ENCODE measurements around the gene TBC1D19. TPM values are rescaled to one million over a fixed set of nuclear protein-coding genes. Genes with fewer than 3 reads are reported as not detected.

Gene TBC1D19
- total RNA-seq, 2 donors from 2014 or later: 3.4 to 4.0 TPM

DNA sequence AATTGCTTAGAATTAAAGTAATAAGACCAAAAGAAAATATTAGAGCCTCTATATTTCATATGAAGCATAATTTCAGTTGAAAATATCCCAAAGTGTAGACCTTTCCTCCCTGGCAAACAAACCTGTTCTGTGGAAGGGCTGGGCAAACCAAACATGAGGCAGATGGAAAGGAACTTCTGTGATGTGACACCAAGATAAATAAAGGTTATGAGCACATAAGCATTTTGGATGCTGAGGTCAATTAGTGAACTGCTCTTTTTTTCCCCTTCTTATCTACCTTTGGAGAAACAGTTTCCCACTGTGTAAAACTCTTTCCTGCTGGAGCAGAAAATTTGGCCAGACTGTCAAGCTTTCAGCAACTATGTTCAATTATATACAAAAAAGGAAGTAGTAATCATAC lies 167.1 kb downstream of the TBC1D19 start:
- Mint-ChIP-seq H3K4me3 (no peak overlapping the region), H3K36me3 (ENCODE audit: low read depth) (peaks cover 56% of the 10 kb centered on the region), H3K27ac (no peak overlapping the region), H3K9me3 (no peaks in the 10 kb centered on the region), H3K27me3 (no peaks in the 10 kb centered on the region), H3K4me1 (peaks cover 8% of the 10 kb centered on the region)
- no peak for ATAC-seq (replicated peaks)

GRCh38 chr4:26751838-26752237 lies 168.0 kb downstream of the TBC1D19 start:
- Mint-ChIP-seq H3K27me3 (no peaks in the 10 kb centered on the region), H3K4me3 (no peak overlapping the region), H3K27ac (no peak overlapping the region), H3K9me3 (no peaks in the 10 kb centered on the region), H3K36me3 (ENCODE audit: low read depth) (peaks cover 52% of the 10 kb centered on the region), H3K4me1 (peaks cover 2% of the 10 kb centered on the region)
- ATAC-seq (replicated peaks): peak; percentile 91

DNA sequence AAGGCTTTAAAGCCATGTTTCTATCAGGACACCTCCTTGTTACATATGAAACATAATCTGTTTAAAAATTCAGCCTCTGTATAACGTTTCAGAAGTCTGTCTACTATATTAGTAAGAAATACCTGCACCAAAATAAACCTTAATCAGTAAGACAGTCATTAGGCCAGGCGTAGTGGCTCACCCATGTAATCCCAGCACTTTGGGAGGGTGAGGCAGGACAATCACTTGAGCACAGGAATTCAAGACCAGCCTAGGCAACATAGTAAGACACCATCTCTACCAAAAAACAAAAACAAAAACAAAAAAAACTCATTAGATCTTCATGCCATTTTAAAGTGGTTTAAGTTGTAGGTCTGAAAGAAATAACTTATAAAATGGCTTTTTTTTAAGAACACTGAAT lies 169.3 kb downstream of the TBC1D19 start:
- ATAC-seq (replicated peaks): no peak
- no peak overlapping the region for H3K27ac Mint-ChIP-seq
- no peaks in the 10 kb centered on the region for H3K9me3 Mint-ChIP-seq
- no peak overlapping the region for H3K4me3 Mint-ChIP-seq
- H3K27me3 Mint-ChIP-seq: no peaks in the 10 kb centered on the region
- no peaks in the 10 kb centered on the region for H3K4me1 Mint-ChIP-seq
- peaks cover 53% of the 10 kb centered on the region for H3K36me3 Mint-ChIP-seq (ENCODE audit: low read depth)

- Mint-ChIP-seq H3K9me3 (no peaks in the 10 kb centered on the region), H3K36me3 (ENCODE audit: low read depth) (peaks cover 51% of the 10 kb centered on the region), H3K4me3 (no peak overlapping the region), H3K27me3 (no peaks in the 10 kb centered on the region), H3K4me1 (no peaks in the 10 kb centered on the region), H3K27ac (no peak overlapping the region)
- no peak for ATAC-seq (replicated peaks)
Observed at GRCh38 chr4:26753617-26754016, 169.7 kb downstream of the TBC1D19 start.

DNA sequence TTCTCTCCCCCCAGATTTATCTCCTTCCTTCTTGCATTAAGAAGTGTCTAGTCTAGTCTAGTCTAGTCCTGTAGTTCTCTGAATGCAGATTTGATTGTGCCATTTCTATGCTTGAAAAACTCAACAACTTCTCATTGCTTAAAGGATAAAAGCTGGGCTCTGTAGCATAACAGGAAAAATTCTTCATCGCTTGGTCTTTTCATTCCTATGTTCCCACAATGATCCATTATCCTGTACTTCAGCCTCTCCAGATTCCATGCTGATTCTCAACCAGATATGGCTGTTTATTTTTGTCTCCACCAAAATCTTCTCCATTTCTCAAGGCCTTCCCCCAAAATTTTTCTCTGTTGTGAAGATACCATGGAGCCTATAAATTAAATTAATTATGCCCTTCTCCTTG lies 173.9 kb downstream of the TBC1D19 start:
- Mint-ChIP-seq H3K4me3 (no peak overlapping the region), H3K9me3 (no peaks in the 10 kb centered on the region), H3K36me3 (ENCODE audit: low read depth) (peaks cover 19% of the 10 kb centered on the region), H3K4me1 (no peaks in the 10 kb centered on the region), H3K27me3 (no peaks in the 10 kb centered on the region), H3K27ac (no peak overlapping the region)
- ATAC-seq (replicated peaks): no peak

- Mint-ChIP-seq H3K27me3 (no peaks in the 10 kb centered on the region), H3K27ac (no peak overlapping the region)
Observed at GRCh38 chr4:26758899-26759298, 175.0 kb downstream of the TBC1D19 start.

GRCh38 chr4:26762650-26763049 lies 178.8 kb downstream of the TBC1D19 start:
- no peak overlapping the region for H3K4me3 Mint-ChIP-seq
- H3K27me3 Mint-ChIP-seq: no peaks in the 10 kb centered on the region
- H3K36me3 Mint-ChIP-seq (ENCODE audit: low read depth): peaks cover 11% of the 10 kb centered on the region
- H3K4me1 Mint-ChIP-seq: no peaks in the 10 kb centered on the region
- no peaks in the 10 kb centered on the region for H3K9me3 Mint-ChIP-seq
- peak; percentile 32 for ATAC-seq (replicated peaks)
- no peak overlapping the region for H3K27ac Mint-ChIP-seq

More at GRCh38 chr4:26758899-26759298, 175.0 kb downstream of the TBC1D19 start:
- H3K4me3 Mint-ChIP-seq: no peak overlapping the region
- H3K9me3 Mint-ChIP-seq: no peaks in the 10 kb centered on the region
- H3K36me3 Mint-ChIP-seq (ENCODE audit: low read depth): peaks cover 11% of the 10 kb centered on the region
- no peak for ATAC-seq (replicated peaks)
- no peaks in the 10 kb centered on the region for H3K4me1 Mint-ChIP-seq

GRCh38 chr4:26763063-26763462 lies 179.2 kb downstream of the TBC1D19 start:
- no peak overlapping the region for H3K27ac Mint-ChIP-seq
- no peaks in the 10 kb centered on the region for H3K4me1 Mint-ChIP-seq
- peaks cover 8% of the 10 kb centered on the region for H3K36me3 Mint-ChIP-seq (ENCODE audit: low read depth)
- H3K9me3 Mint-ChIP-seq: no peaks in the 10 kb centered on the region
- H3K27me3 Mint-ChIP-seq: no peaks in the 10 kb centered on the region
- no peak for ATAC-seq (replicated peaks)
- H3K4me3 Mint-ChIP-seq: no peak overlapping the region

DNA sequence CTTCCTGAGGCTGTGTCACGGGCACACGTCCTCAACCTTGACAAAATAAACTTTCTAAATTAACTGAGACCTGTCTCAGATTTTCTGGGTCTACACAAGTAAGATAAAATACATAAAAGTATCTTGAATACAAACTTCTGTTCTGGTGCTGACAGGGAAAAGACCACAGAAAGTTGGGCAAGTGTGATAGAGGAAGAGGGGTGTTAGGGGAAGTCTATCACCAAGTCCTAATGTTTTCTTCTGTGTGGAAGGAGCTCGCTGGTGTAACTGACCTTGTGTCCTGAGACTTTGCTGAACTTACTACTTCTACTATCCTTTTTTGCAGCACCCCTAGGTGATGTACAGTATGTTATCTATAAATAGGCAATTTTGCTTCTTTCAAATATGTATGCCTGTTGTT lies 179.8 kb downstream of the TBC1D19 start:
- Mint-ChIP-seq H3K36me3 (ENCODE audit: low read depth) (peaks cover 5% of the 10 kb centered on the region), H3K4me1 (no peaks in the 10 kb centered on the region), H3K9me3 (no peaks in the 10 kb centered on the region), H3K4me3 (no peak overlapping the region), H3K27me3 (no peaks in the 10 kb centered on the region), H3K27ac (no peak overlapping the region)
- no peak for ATAC-seq (replicated peaks)

DNA sequence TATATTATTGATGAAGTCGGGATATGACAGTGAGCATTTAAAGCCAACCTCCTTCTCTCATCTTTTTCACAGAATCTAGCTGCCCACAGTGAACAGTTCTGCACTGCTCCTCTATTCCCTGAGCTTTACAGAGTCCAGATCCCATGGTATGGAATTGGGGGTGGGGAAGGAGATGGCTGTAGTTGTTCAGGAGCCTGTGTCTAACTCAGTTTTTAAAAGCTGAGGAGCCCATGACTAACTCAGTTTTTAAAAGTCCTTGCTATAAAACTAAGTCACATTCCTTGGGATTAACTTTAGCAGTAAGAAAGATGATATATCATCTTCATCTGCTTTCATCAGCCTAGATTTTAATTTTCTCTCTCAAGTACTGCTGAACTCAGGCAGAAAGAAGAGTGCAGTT lies 180.3 kb downstream of the TBC1D19 start:
- H3K27ac Mint-ChIP-seq: no peak overlapping the region
- no peaks in the 10 kb centered on the region for H3K27me3 Mint-ChIP-seq
- peaks cover 5% of the 10 kb centered on the region for H3K36me3 Mint-ChIP-seq (ENCODE audit: low read depth)
- ATAC-seq (replicated peaks): no peak
- H3K4me3 Mint-ChIP-seq: no peak overlapping the region
- no peaks in the 10 kb centered on the region for H3K4me1 Mint-ChIP-seq
- no peaks in the 10 kb centered on the region for H3K9me3 Mint-ChIP-seq

DNA sequence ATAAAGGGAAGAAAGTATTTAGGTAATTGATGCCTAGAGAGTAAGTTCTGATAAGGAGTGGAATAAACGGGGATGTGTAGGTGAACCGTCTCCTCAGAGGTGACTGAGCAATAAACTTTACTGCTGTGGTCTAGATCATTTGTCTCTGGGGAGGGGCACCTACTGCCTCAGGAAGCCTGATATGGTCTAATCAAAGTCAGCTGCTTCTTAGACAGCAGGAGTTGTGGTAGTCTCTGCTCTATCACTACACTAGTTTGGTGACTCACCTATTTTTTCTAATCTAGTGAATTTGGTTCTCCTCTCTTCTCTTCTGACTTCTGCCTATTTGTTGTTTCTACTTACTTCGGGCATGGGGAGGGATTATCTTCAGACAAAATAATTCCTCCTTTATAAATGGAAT lies 181.6 kb downstream of the TBC1D19 start:
- Mint-ChIP-seq H3K36me3 (ENCODE audit: low read depth) (peaks cover 13% of the 10 kb centered on the region), H3K4me3 (no peak overlapping the region), H3K27me3 (no peaks in the 10 kb centered on the region), H3K4me1 (no peaks in the 10 kb centered on the region), H3K27ac (no peak overlapping the region), H3K9me3 (no peaks in the 10 kb centered on the region)
- no peak for ATAC-seq (replicated peaks)

GRCh38 chr4:26766141-26766540 lies 182.3 kb downstream of the TBC1D19 start:
- no peak for ATAC-seq (replicated peaks)
- Mint-ChIP-seq H3K27ac (no peak overlapping the region), H3K27me3 (no peaks in the 10 kb centered on the region), H3K9me3 (no peaks in the 10 kb centered on the region), H3K36me3 (ENCODE audit: low read depth) (peaks cover 13% of the 10 kb centered on the region), H3K4me3 (no peak overlapping the region), H3K4me1 (no peaks in the 10 kb centered on the region)

DNA sequence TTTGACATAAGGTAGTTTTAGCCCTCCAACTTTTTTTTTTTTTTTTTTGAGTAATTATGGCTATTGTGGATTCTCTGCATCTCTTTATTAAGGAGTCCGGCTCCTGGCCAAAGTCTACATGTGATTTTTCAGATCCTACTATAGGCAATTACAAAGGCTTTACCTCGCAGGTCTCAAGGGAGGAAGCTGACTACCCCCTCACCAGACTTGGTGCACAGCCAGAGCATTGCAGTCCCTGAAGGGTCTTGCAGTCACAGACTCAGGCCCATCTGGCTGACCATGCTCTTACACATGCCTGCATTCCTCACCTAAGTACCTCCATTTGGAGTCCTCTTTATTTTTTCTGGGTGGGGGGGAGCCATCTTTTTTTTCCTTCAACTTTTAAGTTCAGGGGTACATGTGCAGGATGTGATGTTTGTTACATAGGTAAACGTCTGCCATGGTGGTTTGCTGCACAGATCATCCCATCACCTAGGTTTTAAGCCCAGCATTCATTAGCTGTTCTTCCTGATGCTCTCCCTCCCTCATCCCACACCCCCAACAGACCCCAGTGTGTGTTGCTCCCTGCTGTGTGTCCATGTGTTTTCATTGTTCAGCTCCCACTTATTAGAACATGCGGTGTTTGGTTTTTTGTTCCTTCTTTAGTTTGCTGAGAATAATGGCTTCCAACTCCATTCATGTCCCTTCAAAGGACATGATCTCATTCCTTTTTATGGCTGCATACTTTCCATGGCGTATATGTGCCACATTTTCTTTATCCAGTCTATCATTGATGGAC lies 188.4 kb downstream of the TBC1D19 start:
- peaks cover 22% of the 10 kb centered on the region for H3K36me3 Mint-ChIP-seq (ENCODE audit: low read depth)
- ATAC-seq (replicated peaks): no peak
- no peaks in the 10 kb centered on the region for H3K9me3 Mint-ChIP-seq
- H3K27ac Mint-ChIP-seq: no peak overlapping the region
- H3K27me3 Mint-ChIP-seq: no peaks in the 10 kb centered on the region
- no peak overlapping the region for H3K4me3 Mint-ChIP-seq
- no peaks in the 10 kb centered on the region for H3K4me1 Mint-ChIP-seq

GRCh38 chr4:26779224-26779623 lies 195.3 kb downstream of the TBC1D19 start:
- no peaks in the 10 kb centered on the region for H3K9me3 Mint-ChIP-seq
- H3K27me3 Mint-ChIP-seq: no peaks in the 10 kb centered on the region
- peaks cover 3% of the 10 kb centered on the region for H3K36me3 Mint-ChIP-seq (ENCODE audit: low read depth)
- H3K27ac Mint-ChIP-seq: no peak overlapping the region
- H3K4me1 Mint-ChIP-seq: no peaks in the 10 kb centered on the region
- no peak for ATAC-seq (replicated peaks)
- H3K4me3 Mint-ChIP-seq: no peak overlapping the region

DNA sequence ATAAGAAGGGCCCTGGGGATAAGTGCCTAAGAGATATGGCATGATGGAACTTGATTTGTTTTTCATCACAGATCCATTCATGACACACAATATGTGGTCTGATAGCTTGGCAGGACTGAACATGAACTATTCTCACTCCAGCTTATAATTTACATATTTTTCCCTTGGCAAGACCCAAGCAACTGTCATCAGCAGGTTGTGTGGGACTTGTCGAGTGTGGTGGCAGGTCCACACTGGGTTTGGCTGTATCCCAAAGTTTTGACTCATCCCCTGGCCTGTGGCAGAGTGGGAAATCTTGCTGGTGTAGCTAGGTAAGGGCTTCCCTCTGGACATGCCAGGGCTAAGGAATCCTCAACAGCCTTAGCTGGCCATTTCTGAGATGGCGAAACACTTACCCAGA lies 195.8 kb downstream of the TBC1D19 start:
- Mint-ChIP-seq H3K27me3 (no peaks in the 10 kb centered on the region), H3K36me3 (ENCODE audit: low read depth) (no peaks in the 10 kb centered on the region), H3K4me3 (no peak overlapping the region), H3K4me1 (no peaks in the 10 kb centered on the region), H3K27ac (no peak overlapping the region), H3K9me3 (no peaks in the 10 kb centered on the region)
- no peak for ATAC-seq (replicated peaks)

GRCh38 chr4:26780539-26780938 lies 196.7 kb downstream of the TBC1D19 start:
- Mint-ChIP-seq H3K27ac (no peak overlapping the region), H3K4me1 (no peaks in the 10 kb centered on the region), H3K9me3 (no peaks in the 10 kb centered on the region), H3K36me3 (ENCODE audit: low read depth) (no peaks in the 10 kb centered on the region), H3K4me3 (no peak overlapping the region), H3K27me3 (no peaks in the 10 kb centered on the region)
- peak; percentile 60 for ATAC-seq (replicated peaks)
